NT2/D1 (cell line): ENCODE measurements around the gene IMMP2L.

Experiments used
- YY1 ChIP-seq: IDR thresholded peaks from 2 replicates; pipeline ENCODE4 v1.6.1; 2011; ENCODE audit not compliant: insufficient read length, insufficient read depth
- ZNF274 ChIP-seq: IDR thresholded peaks from 2 replicates; pipeline ENCODE4 v1.6.1; 2011; ENCODE audit warnings: mild to moderate bottlenecking, low read depth, low read length

- TF ChIP-seq YY1 (no peak), ZNF274 (no peak)
These were observed 333.0 kb downstream of the IMMP2L start for GRCh38 chr7:111229181-111229740.
